Measurements from ENCODE around the gene SHANK2. TPM values are rescaled to one million over a fixed set of nuclear protein-coding genes. Genes with fewer than 3 reads are reported as not detected.

The SHANK2 gene
- total and polyA plus RNA-seq, 10 of the 15 experiments (the other 5 are each of a cell fraction or from before 2014, with no cell fraction given): 0.01 to 0.31 (median 0.10) TPM; not detected in 5

DNA sequence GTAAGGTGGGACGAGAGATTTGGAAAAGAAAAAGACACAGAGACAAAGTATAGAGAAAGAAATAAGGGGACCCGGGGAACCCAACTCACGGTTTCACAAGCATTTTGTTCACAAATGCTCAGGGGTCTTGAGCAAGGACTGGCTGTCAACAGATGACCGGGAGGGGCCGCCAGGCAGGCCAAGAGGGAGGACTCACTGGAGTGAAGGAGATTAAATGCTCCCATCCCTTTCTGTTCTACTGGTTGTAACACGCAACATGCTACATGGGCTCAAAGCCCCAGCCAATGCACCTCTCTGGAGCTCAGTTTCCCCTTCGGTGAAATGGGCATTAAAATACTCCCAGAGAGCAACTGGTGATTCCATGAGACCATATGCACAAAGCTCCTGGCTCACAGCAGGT, 13.4 kb downstream of the SHANK2 start:
- H3K27me3 ChIP-seq (replicated peaks in 1 of 2; ENCODE audit: control insufficient read depth in 2 of 2, insufficient read depth in 2 of 2, low read length in 1 of 2): no peaks in the 10 kb centered on the region; a peak in 1 of 4 replicates
- H3K79me2 ChIP-seq (ENCODE audit: control insufficient read depth, insufficient read depth, low read length): no peaks in the 10 kb centered on the region
- H4K20me1 ChIP-seq (ENCODE audit: control insufficient read depth, insufficient read depth): no peaks in the 10 kb centered on the region
- intact Hi-C loops (cut with micrococcal nuclease; ENCODE audit: unreplicated experiment): no loop called here
- 27% methylated on average over 7 of the region's 7 CpGs for WGBS (ENCODE audit: insufficient coverage, insufficient replicate concordance, low lambda C conversion rate, missing lambda C conversion rate)
- in situ Hi-C loops (cut with MboI): no loop called here
- ATAC-seq (no peak), FAIRE-seq (no peak), DNase-seq (ENCODE audit: low read depth, low spot score) (no peak)
- ChIA-PET POLR2A (no interaction called here), CTCF (no interaction called here), RAD21 (ENCODE audit: unreplicated experiment) (no interaction called here), SMC1A (ENCODE audit: uncharacterized antibody, unreplicated experiment) (no interaction called here)
- H3K4me1 ChIP-seq (ENCODE audit: control insufficient read depth, insufficient read depth, low read length): no peaks in the 10 kb centered on the region; the same call in 1 of the 2 replicates
- no peaks in the 10 kb centered on the region; the same call in 2 of the 3 replicates for H3K9me3 ChIP-seq (replicated peaks; ENCODE audit: control insufficient read depth, insufficient read depth, low read length)
- H3K36me3 ChIP-seq (ENCODE audit: control insufficient read depth in 2 of 2, insufficient read depth in 2 of 2, low read length in 1 of 2): no peaks in the 10 kb centered on the region; a peak in 1 of 4 replicates
- no peak for TF ChIP-seq CHD1 (IDR thresholded peaks at IDR 0.05; ENCODE audit: low read depth, low read length)
- TF ChIP-seq POLR2AphosphoS5 (IDR thresholded peaks at IDR 0.05; ENCODE audit: low read length): no peak
- TF ChIP-seq KDM1A (IDR thresholded peaks at IDR 0.05; ENCODE audit: borderline replicate concordance): no peak
- TF ChIP-seq FOXM1 (IDR thresholded peaks at IDR 0.05; ENCODE audit: low read depth, low read length): no peak
- TF ChIP-seq CREM (IDR thresholded peaks at IDR 0.05; ENCODE audit: low read depth): no peak
- no peak for TF ChIP-seq ZBED1 (IDR thresholded peaks at IDR 0.05; ENCODE audit: borderline replicate concordance)
- no peak for TF ChIP-seq EED (IDR thresholded peaks at IDR 0.05; ENCODE audit: low read depth)
- TF ChIP-seq ASH2L (IDR thresholded peaks at IDR 0.05; ENCODE audit: borderline replicate concordance, low read depth): no peak
- TF ChIP-seq E2F8 (IDR thresholded peaks at IDR 0.05; ENCODE audit: low read depth, partially characterized antibody): no peak
- H3K9ac ChIP-seq (ENCODE audit: control insufficient read depth, insufficient read depth, low read length): no peak overlapping the region
- no peak overlapping the region for H2AFZ ChIP-seq (ENCODE audit: control insufficient read depth, low read depth, low read length)
- no peak overlapping the region for H3K27ac ChIP-seq (ENCODE audit: control insufficient read depth, insufficient read depth)
- BruUV-seq (replicated peaks): no TSS peak
- no peak overlapping the region for H3K4me2 ChIP-seq (ENCODE audit: control insufficient read depth, insufficient read depth)
- H3K4me3 ChIP-seq: no peak overlapping the region

Data from GM12878 (cell line).